ENCODE results near the gene ZNF148.
"Not testable (repeated sequence)": the region's sequence is repeated elsewhere in the genome, so short reads cannot be mapped to it uniquely, and the experiment has no call there.

The ZNF148 gene

GRCh38 chr3:125367403-125368230, 7.5 kb downstream of the ZNF148 start:
- DNase-seq: no peak

- no peak for DNase-seq
Measured at GRCh38 chr3:125366132-125366531, 9.0 kb downstream of the ZNF148 start.

GRCh38 chr3:125359700-125360099, 15.4 kb downstream of the ZNF148 start:
- DNase-seq: no peak

- DNase-seq: no peak
Measured at GRCh38 chr3:125358923-125359322, 16.2 kb downstream of the ZNF148 start.

- no peak for DNase-seq
Measured at GRCh38 chr3:125357837-125358236, 17.3 kb downstream of the ZNF148 start.

- DNase-seq: peak; percentile 72
Measured at GRCh38 chr3:125357032-125357658, 18.0 kb downstream of the ZNF148 start.

GRCh38 chr3:125356140-125357026, 18.7 kb downstream of the ZNF148 start:
- DNase-seq: no peak

- no peak for DNase-seq
Measured at GRCh38 chr3:125353659-125354058, 21.5 kb downstream of the ZNF148 start.

GRCh38 chr3:125353128-125353527, 22.0 kb downstream of the ZNF148 start:
- no peak for DNase-seq

- DNase-seq: no peak
Measured at GRCh38 chr3:125351814-125352456, 23.2 kb downstream of the ZNF148 start.

GRCh38 chr3:125351152-125351551, 24.0 kb downstream of the ZNF148 start:
- DNase-seq: no peak

GRCh38 chr3:125350597-125350996, 24.5 kb downstream of the ZNF148 start:
- no peak for DNase-seq

- DNase-seq: no peak
Measured at GRCh38 chr3:125349556-125350165, 25.5 kb downstream of the ZNF148 start.

GRCh38 chr3:125349055-125349454, 26.1 kb downstream of the ZNF148 start:
- no peak for DNase-seq

- DNase-seq: not testable (repeated sequence)
Measured at GRCh38 chr3:125343367-125343766, 31.8 kb downstream of the ZNF148 start.

- no peak for DNase-seq
Measured at GRCh38 chr3:125340121-125340520, 35.0 kb downstream of the ZNF148 start.

- no peak for DNase-seq
Measured at GRCh38 chr3:125337506-125337905, 37.6 kb downstream of the ZNF148 start.

GRCh38 chr3:125334675-125335560, 40.2 kb downstream of the ZNF148 start:
- DNase-seq: no peak

- no peak for DNase-seq
Measured at GRCh38 chr3:125332504-125332903, 42.6 kb downstream of the ZNF148 start.

- DNase-seq: no peak
Measured at GRCh38 chr3:125331243-125331642, 43.9 kb downstream of the ZNF148 start.

- no peak for DNase-seq
Measured at GRCh38 chr3:125326957-125327356, 48.2 kb downstream of the ZNF148 start.

Measured in CD4-positive, alpha-beta T cell treated with Interleukin-6 for 4 hours (primary cell).